Peyer's patch (tissue), 4 donors: ENCODE measurements around the gene DIS3L2.

Experiments
- CTCF ChIP-seq, 6 experiments: fragments of 450-650 bp in 4 of 6; fragments of 200-600 bp in 2 of 6; sonication (generic) in 1 of 6; IDR thresholded peaks; one replicate each; pipeline ENCODE4 v1.5.1; 2017 to 2019; ENCODE audit warnings: antibody characterized with exemption in 6 of 6, mild to moderate bottlenecking in 3 of 6, moderate library complexity in 1 of 6
- POLR2A ChIP-seq, 2 donors: fragments of 450-650 bp; IDR thresholded peaks; one replicate each; pipeline ENCODE4 v1.5.1; 2017; ENCODE audit warnings: antibody characterized with exemption in 2 of 2, mild to moderate bottlenecking in 2 of 2, moderate library complexity in 2 of 2

GRCh38 chr2:232327105-232328031 is 365.9 kb downstream of the DIS3L2 start:
- peak; percentile 54 to 95 (median 88) for TF ChIP-seq CTCF (IDR thresholded peaks at IDR 0.05)
- TF ChIP-seq POLR2A (IDR thresholded peaks at IDR 0.05) = no peak
